ENCODE measurements around the gene SRGAP1. TPM values are rescaled to one million over a fixed set of nuclear protein-coding genes. Genes with fewer than 3 reads are reported as not detected.

SRGAP1 gene
- total RNA-seq, 4 donors from 2014 or later = 7.6 to 17.5 (median 14.6) TPM

GRCh38 chr12:63934936-63935335, 90.4 kb downstream of the SRGAP1 start:
- intact Hi-C loops (cut with DNase I) = no loop called here
- Histone ChIP-seq H3K36me3 (peaks cover 0 to 6% (median 2%) of the 10 kb centered on the region in 4 donors), H3K4me3 (no peak overlapping the region), H3K4me1 (peaks cover 0 to 7% (median 1%) of the 10 kb centered on the region in 4 donors), H3K27ac (replicated peaks in 1 of 4) (no peak overlapping the region), H3K27me3 (no peaks in the 10 kb centered on the region), H3K9me3 (no peaks in the 10 kb centered on the region)
- no peak for DNase-seq (ENCODE audit: extremely low spot score)
- WGBS = 87% methylated on average over 7 of the region's 7 CpGs
- TF ChIP-seq CTCF (IDR thresholded peaks at IDR 0.05) (no peak), POLR2A (IDR thresholded peaks at IDR 0.05; ENCODE audit: low read depth) (no peak), POLR2AphosphoS5 (IDR thresholded peaks at IDR 0.05) (no peak), EP300 (IDR thresholded peaks at IDR 0.05) (no peak)

- Histone ChIP-seq H3K36me3 (peaks cover 0 to 6% (median 2%) of the 10 kb centered on the region in 4 donors), H3K4me3 (no peak overlapping the region), H3K9me3 (no peaks in the 10 kb centered on the region), H3K27me3 (no peaks in the 10 kb centered on the region), H3K4me1 (peaks cover 0 to 11% (median 3%) of the 10 kb centered on the region in 4 donors), H3K27ac (replicated peaks in 1 of 4) (no peak overlapping the region)
- no peak for DNase-seq (ENCODE audit: extremely low spot score)
- intact Hi-C loops (cut with DNase I) = no loop called here
- TF ChIP-seq CTCF (IDR thresholded peaks at IDR 0.05) (no peak), EP300 (IDR thresholded peaks at IDR 0.05) (no peak), POLR2AphosphoS5 (IDR thresholded peaks at IDR 0.05) (no peak), POLR2A (IDR thresholded peaks at IDR 0.05; ENCODE audit: low read depth) (no peak)
Measured at GRCh38 chr12:63935361-63935760, 90.9 kb downstream of the SRGAP1 start.

- Histone ChIP-seq H3K4me3 (no peak overlapping the region), H3K36me3 (peaks cover 0 to 6% (median 2%) of the 10 kb centered on the region in 4 donors), H3K9me3 (no peaks in the 10 kb centered on the region), H3K27ac (replicated peaks in 1 of 4) (no peak overlapping the region), H3K27me3 (no peaks in the 10 kb centered on the region), H3K4me1 (peaks cover 9 to 20% (median 16%) of the 10 kb centered on the region in 4 donors)
- intact Hi-C loops (cut with DNase I) = no loop called here
- 70% methylated on average over 12 of the region's 12 CpGs for WGBS
- DNase-seq (ENCODE audit: extremely low spot score) = no peak
- TF ChIP-seq EP300 (IDR thresholded peaks at IDR 0.05) = no peak
- TF ChIP-seq POLR2AphosphoS5 (IDR thresholded peaks at IDR 0.05) = no peak
- no peak for TF ChIP-seq CTCF (IDR thresholded peaks at IDR 0.05)
- TF ChIP-seq POLR2A (IDR thresholded peaks at IDR 0.05; ENCODE audit: low read depth) = no peak
Measured at GRCh38 chr12:63937378-63938316, 93.1 kb downstream of the SRGAP1 start.

GRCh38 chr12:63940310-63941005, 96.0 kb downstream of the SRGAP1 start:
- peaks cover 0 to 6% (median 2%) of the 10 kb centered on the region in 4 donors for H3K36me3 ChIP-seq
- intact Hi-C loops (cut with DNase I) = no loop called here
- H3K27ac ChIP-seq (replicated peaks in 1 of 4) = no peak overlapping the region
- WGBS = 82% methylated on average over 7 of the region's 7 CpGs
- no peak overlapping the region for H3K4me3 ChIP-seq
- H3K27me3 ChIP-seq = no peaks in the 10 kb centered on the region
- H3K4me1 ChIP-seq = peaks cover 9 to 23% (median 17%) of the 10 kb centered on the region in 4 donors
- no peaks in the 10 kb centered on the region for H3K9me3 ChIP-seq
- DNase-seq (ENCODE audit: extremely low spot score) = no peak
- TF ChIP-seq EP300 (IDR thresholded peaks at IDR 0.05) (no peak), CTCF (IDR thresholded peaks at IDR 0.05) (no peak), POLR2A (IDR thresholded peaks at IDR 0.05; ENCODE audit: low read depth) (no peak), POLR2AphosphoS5 (IDR thresholded peaks at IDR 0.05) (no peak)
